Lower leg skin (tissue), 4 donors: ENCODE results near the gene NAV1. TPM values are rescaled to one million over a fixed set of nuclear protein-coding genes. Genes with fewer than 3 reads are reported as not detected.

ENCODE experiments used
- DNase-seq, 2 donors: peaks; one replicate each; pipeline ENCODE4 v3.0.0-alpha.2; 2019; ENCODE audit warnings: low spot score in 2 of 2
- H3K4me3 ChIP-seq: fragments of 200-600 bp; sonication (generic); 2 replicates; pipeline ENCODE4 v1.5.1; 2017; ENCODE audit warnings: mild to moderate bottlenecking, low read depth; ENCODE audit not compliant: poor library complexity, severe bottlenecking
- CTCF ChIP-seq, 3 donors: fragments of 450-650 bp; IDR thresholded peaks; one replicate each; pipeline ENCODE4 v1.5.1; 2016; ENCODE audit warnings: antibody characterized with exemption in 3 of 3, mild to moderate bottlenecking in 3 of 3, moderate library complexity in 2 of 3
- POLR2A ChIP-seq, 2 donors: fragments of 450-650 bp; IDR thresholded peaks; one replicate each; pipeline ENCODE4 v1.6.1; 2016 to 2017; ENCODE audit warnings: antibody characterized with exemption in 2 of 2, mild to moderate bottlenecking in 1 of 2, moderate library complexity in 1 of 2
- WGBS, 2 donors: methylation state at CpG; one replicate each; pipeline ENCODE4 v1.1.5; 2018; 5-methylcytosine and 5-hydroxymethylcytosine counted together
- intact Hi-C: fragments of 100-400 bp; cut with DNase I; formaldehyde crosslinking; loops from one replicate; pipeline ENCODE4 v1.15.0; 2023; ENCODE audit warnings: low total_unique reads
- total RNA-seq, 4 donors: library from RNA; depleted of rRNA; stranded (reverse); fragments of >200 nt; gene quantifications; one replicate each; pipeline ENCODE4 v1.1.0, GENCODE V29; 2016

NAV1 gene
- total RNA-seq, 4 donors from 2014 or later: 12.1 to 34.2 (median 19.2) TPM

GRCh38 chr1:201499191-201499590 lies 39.7 kb upstream of the NAV1 start:
- intact Hi-C loops: no loop called here
- TF ChIP-seq POLR2A (IDR thresholded peaks at IDR 0.05) (no peak), CTCF (IDR thresholded peaks at IDR 0.05) (no peak)
- H3K4me3 ChIP-seq: no peak overlapping the region
- 80 to 88% methylated on average over 3 of the region's 3 CpGs for WGBS, 2 donors
- DNase-seq: no peak

- intact Hi-C loops: no loop called here
- no peak for DNase-seq
- no peak overlapping the region for H3K4me3 ChIP-seq
- 41 to 53% methylated on average over 8 of the region's 8 CpGs for WGBS, 2 donors
- TF ChIP-seq CTCF (IDR thresholded peaks at IDR 0.05) (no peak), POLR2A (IDR thresholded peaks at IDR 0.05) (no peak)
These were observed 38.9 kb upstream of the NAV1 start for GRCh38 chr1:201499795-201500669.

GRCh38 chr1:201500670-201501120 lies 38.2 kb upstream of the NAV1 start:
- no peak overlapping the region for H3K4me3 ChIP-seq
- WGBS, 2 donors: 33 to 43% methylated on average over 4 of the region's 4 CpGs
- no peak for TF ChIP-seq CTCF (IDR thresholded peaks at IDR 0.05)
- intact Hi-C loops: no loop called here
- no peak for DNase-seq

- no peak for DNase-seq
- intact Hi-C loops: no loop called here
- no peak overlapping the region for H3K4me3 ChIP-seq
- TF ChIP-seq CTCF (IDR thresholded peaks at IDR 0.05): no peak
- TF ChIP-seq POLR2A (IDR thresholded peaks at IDR 0.05): no peak
- WGBS, 2 donors: 84 to 90% methylated on average over 8 of the region's 8 CpGs
These were observed 37.8 kb upstream of the NAV1 start for GRCh38 chr1:201501144-201501543.

GRCh38 chr1:201501812-201502510 lies 37.0 kb upstream of the NAV1 start:
- no peak for DNase-seq
- no peak for TF ChIP-seq POLR2A (IDR thresholded peaks at IDR 0.05)
- no peak for TF ChIP-seq CTCF (IDR thresholded peaks at IDR 0.05)
- 72% methylated on average over 9 to 10 of the region's 10 CpGs for WGBS, 2 donors
- H3K4me3 ChIP-seq: no peak overlapping the region
- intact Hi-C loops: no loop called here
